Heart left ventricle (tissue), 13 donors: Measurements from ENCODE around the gene DAD1.
"Not testable (repeated sequence)": the region's sequence is repeated elsewhere in the genome, so short reads cannot be mapped to it uniquely, and the experiment has no call there.

Source experiments
- CTCF ChIP-seq, 12 donors: fragments of 200-600 bp; sonication (generic) in 4 of 12; IDR thresholded peaks; one replicate each; pipeline versions ENCODE4 v1.5.0 to v1.8.0; 2018 to 2022; ENCODE audit warnings: antibody characterized with exemption in 12 of 12, mild to moderate bottlenecking in 5 of 12
- POLR2A ChIP-seq, 2 donors: fragments of 450-650 bp; IDR thresholded peaks; one replicate each; pipeline ENCODE4 v1.6.1; 2017; ENCODE audit warnings: antibody characterized with exemption in 2 of 2, mild to moderate bottlenecking in 2 of 2, moderate library complexity in 2 of 2
- donor health status: ischemic (EF 13 %, LVEDD 7.1; RV severe dilation, severe dysfunction).
- donor health status: DM: no; HTN: yes; CAD: no.
- donor health status: DM: no; HTN: no; CAD: no.
- donor health status: ischemic (EF 25% LVEDD 6.9; RV normal size, moderate dysfunction).
- donor health status: ischemic (EF 25% LVEDD 5.7; RV mildly dilated, moderate dysfunction).
- donor health status: ischemic (EF 35%, LVEDD 5.7; RV mildly dilated, moderate dysfunction).
- donor health status: nonischemic (EF 11% LVEDD 7.7; RV severe dilation, severe dysfunction).
- donor health status: DM: yes; HTN: yes; CAD: no.
- donor health status: PGD.
- donor health status: ischemic (EF 29% LVEDD 5.4; RV normal size, mild dysfunction).
- donor health status: nonischemic (EF 23%, LVEDD 6.1; RV moderate dilation, normal function).

GRCh38 chr14:22635980-22636379 lies 47.0 kb upstream of the DAD1 start:
- TF ChIP-seq CTCF, POLR2A (IDR thresholded peaks at IDR 0.05): not testable (repeated sequence)
